Ishikawa (cell line): ENCODE data around the gene TRIO.

Source experiments
- EP300 ChIP-seq: IDR thresholded peaks from 2 replicates; pipeline ENCODE4 v1.6.1; 2012; ENCODE audit warnings: borderline replicate concordance
- FOXM1 ChIP-seq: IDR thresholded peaks from 2 replicates; pipeline ENCODE4 v1.6.1; 2012; ENCODE audit warnings: low read depth, borderline replicate concordance
- TAF1 ChIP-seq: IDR thresholded peaks from 2 replicates; pipeline ENCODE4 v1.6.1; 2012; ENCODE audit warnings: low read depth, mild to moderate bottlenecking
- TCF12 ChIP-seq: IDR thresholded peaks from 2 replicates; pipeline ENCODE4 v1.6.1; 2012; ENCODE audit warnings: low read depth
- TEAD4 ChIP-seq: IDR thresholded peaks from 2 replicates; pipeline ENCODE4 v1.6.1; 2012
- TF ChIP-seq, protein P1 (sequence below): IDR thresholded peaks from 2 replicates; pipeline ENCODE4 v1.6.1; 2012

GRCh38 chr5:14397717-14398116 is 254.6 kb downstream of the TRIO start:
- TF ChIP-seq TAF1 (no peak), TCF12 (no peak), FOXM1 (no peak), TEAD4 (no peak), EP300 (no peak)
- TF ChIP-seq, protein P1, sequence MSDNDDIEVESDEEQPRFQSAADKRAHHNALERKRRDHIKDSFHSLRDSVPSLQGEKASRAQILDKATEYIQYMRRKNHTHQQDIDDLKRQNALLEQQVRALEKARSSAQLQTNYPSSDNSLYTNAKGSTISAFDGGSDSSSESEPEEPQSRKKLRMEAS, result no peak
